SH-SY5Y (cell line): Measurements from ENCODE around the gene MRPS22.

ENCODE experiments used
- GATA2 ChIP-seq: IDR thresholded peaks from 2 replicates; pipeline ENCODE4 v1.6.1; 2011; ENCODE audit warnings: mild to moderate bottlenecking, low read depth, low read length
- GATA3 ChIP-seq: IDR thresholded peaks from 2 replicates; pipeline ENCODE4 v1.6.1; 2011; ENCODE audit warnings: low read depth, mild to moderate bottlenecking, low read length, moderate library complexity

The MRPS22 gene

GRCh38 chr3:139319428-139320402, 24.1 kb upstream of the MRPS22 start:
- no peak for TF ChIP-seq GATA2
- no peak for TF ChIP-seq GATA3

GRCh38 chr3:139320551-139321309, 23.1 kb upstream of the MRPS22 start:
- TF ChIP-seq GATA2 (no peak), GATA3 (no peak)

- TF ChIP-seq GATA3 (no peak), GATA2 (no peak)
These were observed 21.5 kb upstream of the MRPS22 start for GRCh38 chr3:139322346-139322745.

DNA sequence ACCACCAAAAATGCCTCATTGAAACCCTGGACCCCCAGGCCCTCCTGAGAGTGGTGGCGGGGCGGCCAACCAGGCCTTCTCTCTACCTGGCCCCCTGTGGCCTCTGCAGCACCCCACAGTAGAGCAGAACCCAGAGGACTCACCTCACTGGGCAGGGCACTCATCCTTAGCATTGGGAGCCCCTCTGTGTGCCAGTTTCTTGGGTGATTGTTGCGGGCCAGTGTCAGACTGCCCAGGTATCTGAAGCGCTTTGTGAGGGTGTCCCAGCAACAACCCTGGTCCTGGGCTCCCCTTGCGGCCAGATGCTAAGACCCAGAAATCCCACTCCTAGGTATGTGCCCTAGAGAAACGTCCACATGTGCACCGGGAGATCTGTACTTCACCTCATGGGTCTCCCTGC, 20.7 kb upstream of the MRPS22 start:
- no peak for TF ChIP-seq GATA2
- TF ChIP-seq GATA3 = no peak

DNA sequence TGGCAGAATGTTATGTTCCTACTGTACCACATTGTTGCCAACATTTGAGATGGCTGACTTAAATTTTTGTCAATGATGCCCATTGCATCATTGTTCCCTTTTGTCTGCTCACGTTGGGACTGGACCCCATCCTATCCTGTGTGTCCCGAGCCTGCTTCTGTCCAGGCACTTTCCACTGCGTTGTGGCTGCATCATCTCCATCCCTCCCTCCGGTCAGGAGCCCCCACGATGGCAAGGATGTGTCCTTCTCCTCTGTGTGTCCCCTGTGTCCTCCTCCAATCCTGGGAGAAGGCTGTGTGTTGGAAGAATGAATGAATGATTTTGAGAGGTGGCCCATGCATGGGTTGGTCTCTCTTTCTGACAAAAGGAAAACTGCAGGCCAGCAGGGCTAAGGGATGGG, 19.4 kb upstream of the MRPS22 start:
- TF ChIP-seq GATA3 (no peak), GATA2 (no peak)

GRCh38 chr3:139325551-139325950, 18.3 kb upstream of the MRPS22 start:
- TF ChIP-seq GATA2 (no peak), GATA3 (no peak)

GRCh38 chr3:139326131-139326530, 17.7 kb upstream of the MRPS22 start:
- no peak for TF ChIP-seq GATA3

- TF ChIP-seq GATA3 (no peak), GATA2 (no peak)
These were observed 17.1 kb upstream of the MRPS22 start for GRCh38 chr3:139326707-139327106.

DNA sequence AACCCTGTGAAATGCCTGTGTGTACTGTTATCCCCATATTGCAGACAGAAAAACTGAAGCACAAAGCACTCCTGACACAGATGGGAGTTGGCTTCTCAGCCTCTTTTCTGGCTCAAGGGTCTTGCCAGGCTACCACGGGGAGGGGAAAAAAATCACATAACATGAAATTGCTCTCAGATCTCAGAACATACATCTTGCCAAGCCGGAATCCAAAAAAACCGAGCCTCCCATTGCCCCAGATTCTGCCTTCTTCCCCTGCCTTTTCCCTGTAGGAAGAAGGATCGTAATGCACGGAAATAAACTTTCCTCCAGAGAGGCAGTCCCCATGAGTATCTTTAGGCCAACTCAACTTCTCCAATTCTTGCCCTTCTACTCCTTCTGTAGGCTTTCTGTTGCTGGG, 16.6 kb upstream of the MRPS22 start:
- no peak for TF ChIP-seq GATA2
- TF ChIP-seq GATA3 = no peak

DNA sequence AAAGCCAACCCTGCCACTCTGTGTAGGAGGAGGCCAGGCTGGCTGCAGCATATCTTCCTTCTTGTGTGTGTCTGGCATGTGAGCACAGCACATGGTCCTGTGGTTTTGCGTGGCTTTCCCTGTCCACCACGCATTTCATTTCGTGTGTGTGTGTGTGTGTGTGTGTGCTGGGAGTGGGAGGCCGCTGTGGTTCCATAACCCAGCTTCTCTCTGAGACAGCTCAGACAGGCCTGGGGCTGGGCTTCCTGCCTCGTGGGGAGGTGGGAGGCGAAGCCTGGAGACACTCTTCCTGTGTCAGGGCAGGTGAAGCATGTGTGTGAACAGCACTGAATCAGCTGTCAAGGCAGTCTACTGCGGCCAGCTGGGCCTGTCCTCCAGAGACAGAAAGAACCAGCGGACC, 16.0 kb upstream of the MRPS22 start:
- TF ChIP-seq GATA2 = no peak
- TF ChIP-seq GATA3 = no peak

GRCh38 chr3:139328356-139328755, 15.5 kb upstream of the MRPS22 start:
- TF ChIP-seq GATA2 = no peak
- no peak for TF ChIP-seq GATA3

DNA sequence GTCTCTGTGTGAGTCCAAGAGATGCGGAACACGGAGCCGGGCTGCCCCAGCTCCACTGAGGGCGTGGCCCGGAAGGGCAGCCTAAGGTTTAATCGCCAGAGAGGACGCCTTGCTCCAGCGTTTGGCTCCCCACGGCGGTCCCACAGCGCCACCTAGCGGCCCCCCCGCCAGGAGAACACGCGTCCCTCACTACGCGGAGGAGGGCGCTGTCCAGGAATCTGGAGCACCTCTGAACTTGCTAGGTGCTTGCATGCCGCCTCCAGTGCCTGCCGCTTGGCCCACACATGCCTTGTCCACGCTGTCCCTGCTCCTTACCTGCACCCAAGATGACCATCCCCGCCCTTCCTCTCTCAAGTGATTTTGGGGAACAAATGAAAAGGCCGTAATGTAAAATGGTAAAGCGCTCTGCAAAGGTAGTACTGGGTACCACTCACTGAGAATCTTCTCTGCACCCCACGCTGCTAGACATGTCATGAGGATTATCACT, 14.4 kb upstream of the MRPS22 start:
- TF ChIP-seq GATA3 (no peak), GATA2 (no peak)

GRCh38 chr3:139332092-139332491, 11.7 kb upstream of the MRPS22 start:
- TF ChIP-seq GATA3 (no peak), GATA2 (no peak)

DNA sequence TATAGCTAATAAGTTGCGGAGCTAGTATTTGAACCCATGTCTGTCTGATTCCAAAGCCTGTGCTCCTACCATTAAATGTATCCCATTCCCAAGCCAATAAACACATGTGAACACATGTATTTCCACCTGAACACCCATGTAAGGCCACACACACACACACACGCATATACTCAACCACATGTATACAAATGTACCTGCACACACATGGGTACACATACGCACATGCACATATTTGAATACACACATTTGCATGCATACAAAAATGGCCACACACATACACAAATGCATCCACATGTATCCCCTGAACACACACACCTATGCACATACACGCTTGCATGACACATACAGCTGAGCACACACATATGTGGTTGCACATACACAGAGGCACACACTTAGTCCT, 5.4 kb upstream of the MRPS22 start:
- TF ChIP-seq GATA3 (no peak), GATA2 (no peak)
